Putamen (tissue), 1 donor: ENCODE data around the gene DSG2.

Experiments
- DNase-seq: peaks from one replicate; pipeline ENCODE4 v3.0.0-alpha.2; 2016; ENCODE audit warnings: low spot score

DSG2 gene

GRCh38 chr18:31555971-31556747, 58.2 kb downstream of the DSG2 start:
- DNase-seq = peak; percentile 47

- no peak for DNase-seq
Measured at GRCh38 chr18:31557446-31557845, 59.5 kb downstream of the DSG2 start.

- DNase-seq = no peak
Measured at GRCh38 chr18:31558567-31558966, 60.6 kb downstream of the DSG2 start.

GRCh38 chr18:31562726-31563125, 64.7 kb downstream of the DSG2 start:
- no peak for DNase-seq

- no peak for DNase-seq
Measured at GRCh38 chr18:31563778-31564177, 65.8 kb downstream of the DSG2 start.

- DNase-seq = no peak
Measured at GRCh38 chr18:31565345-31565744, 67.4 kb downstream of the DSG2 start.

GRCh38 chr18:31565782-31566512, 68.0 kb downstream of the DSG2 start:
- no peak for DNase-seq

- DNase-seq = no peak
Measured at GRCh38 chr18:31566576-31567306, 68.8 kb downstream of the DSG2 start.

GRCh38 chr18:31572368-31572767, 74.4 kb downstream of the DSG2 start:
- DNase-seq = no peak

GRCh38 chr18:31573051-31573450, 75.1 kb downstream of the DSG2 start:
- DNase-seq = no peak

- no peak for DNase-seq
Measured at GRCh38 chr18:31574359-31574758, 76.4 kb downstream of the DSG2 start.

GRCh38 chr18:31575515-31576257, 77.7 kb downstream of the DSG2 start:
- no peak for DNase-seq

- DNase-seq = no peak
Measured at GRCh38 chr18:31576670-31577069, 78.7 kb downstream of the DSG2 start.

- DNase-seq = no peak
Measured at GRCh38 chr18:31577195-31577594, 79.2 kb downstream of the DSG2 start.

GRCh38 chr18:31578126-31578525, 80.1 kb downstream of the DSG2 start:
- no peak for DNase-seq

- DNase-seq = no peak
Measured at GRCh38 chr18:31579375-31579774, 81.4 kb downstream of the DSG2 start.

- no peak for DNase-seq
Measured at GRCh38 chr18:31581498-31582197, 83.7 kb downstream of the DSG2 start.

GRCh38 chr18:31583185-31583854, 85.3 kb downstream of the DSG2 start:
- no peak for DNase-seq

GRCh38 chr18:31585991-31586390, 88.0 kb downstream of the DSG2 start:
- DNase-seq = no peak

GRCh38 chr18:31586616-31587015, 88.6 kb downstream of the DSG2 start:
- no peak for DNase-seq

GRCh38 chr18:31587529-31587928, 89.6 kb downstream of the DSG2 start:
- DNase-seq = no peak
